DOHH2 (cell line): ENCODE measurements around the gene TUBE1.

Source experiments
- H3F3A ChIP-seq: fragments of 200-600 bp; sonication (generic), shearing (Covaris generic); 2 replicates; pipeline ENCODE4 v1.6.0; 2016; ENCODE audit warnings: antibody characterized with exemption, mild to moderate bottlenecking; ENCODE audit not compliant: control insufficient read depth, insufficient read depth
- H3K27ac ChIP-seq: fragments of 200-600 bp; sonication (generic); 2 replicates; pipeline ENCODE4 v1.5.1; 2014; ENCODE audit warnings: low read depth, mild to moderate bottlenecking, low read length, moderate library complexity
- H3K27me3 ChIP-seq: fragments of 200-600 bp; sonication (generic); 2 replicates; pipeline ENCODE4 v1.6.1; 2014; ENCODE audit warnings: mild to moderate bottlenecking, low read length, mixed read lengths; ENCODE audit not compliant: control insufficient read depth
- H3K36me3 ChIP-seq: fragments of 200-600 bp; sonication (generic); 2 replicates; pipeline ENCODE4 v1.6.1; 2014; ENCODE audit warnings: mild to moderate bottlenecking, low read length, moderate library complexity, mixed read lengths; ENCODE audit not compliant: control insufficient read depth
- H3K4me1 ChIP-seq: fragments of 200-600 bp; sonication (generic); 2 replicates; pipeline ENCODE4 v1.6.1; 2014; ENCODE audit warnings: mild to moderate bottlenecking, low read length, mixed read lengths; ENCODE audit not compliant: control insufficient read depth
- H3K4me2 ChIP-seq: fragments of 200-600 bp; sonication (generic); 2 replicates; pipeline ENCODE4 v1.6.0; 2014; ENCODE audit warnings: mild to moderate bottlenecking, low read length, moderate library complexity
- H3K4me3 ChIP-seq: fragments of 200-600 bp; sonication (generic); 2 replicates; pipeline ENCODE4 v1.5.1; 2014; ENCODE audit warnings: mild to moderate bottlenecking, low read length, mixed read lengths
- H3K79me2 ChIP-seq: fragments of 200-600 bp; sonication (generic); 2 replicates; pipeline ENCODE4 v1.6.1; 2014; ENCODE audit warnings: mild to moderate bottlenecking, low read length, mixed read lengths; ENCODE audit not compliant: control insufficient read depth
- H3K9me2 ChIP-seq: fragments of 200-600 bp; sonication (generic); replicated peaks from 2 replicates; pipeline ENCODE4 v1.6.1; 2014; ENCODE audit warnings: mild to moderate bottlenecking, low read length, mixed read lengths; ENCODE audit not compliant: control insufficient read depth
- H3K9me3 ChIP-seq: fragments of 200-600 bp; sonication (generic); 2 replicates; pipeline ENCODE4 v1.6.1; 2014; ENCODE audit warnings: antibody characterized with exemption, low read length, mixed read lengths; ENCODE audit not compliant: control insufficient read depth, insufficient read depth
- H4K20me1 ChIP-seq: fragments of 200-600 bp; sonication (generic); 2 replicates; pipeline ENCODE4 v1.6.0; 2014; ENCODE audit warnings: low read depth, mild to moderate bottlenecking, antibody characterized with exemption, low read length, moderate library complexity; ENCODE audit not compliant: control insufficient read depth, insufficient read depth
- EZH2phosphoT487 ChIP-seq: fragments of 200-600 bp; sonication (generic); IDR thresholded peaks from 2 replicates; pipeline ENCODE4 v1.6.1; 2017; ENCODE audit warnings: borderline replicate concordance, mild to moderate bottlenecking, antibody characterized with exemption, low read length, moderate library complexity, mixed read lengths
- TF ChIP-seq, protein P1 (sequence below): fragments of 200-600 bp; sonication (generic); IDR thresholded peaks from one replicate; pipeline ENCODE4 v1.5.1; 2014; ENCODE audit warnings: antibody characterized with exemption, mild to moderate bottlenecking, low read depth, low read length; ENCODE audit not compliant: poor library complexity, severe bottlenecking

The TUBE1 gene

DNA sequence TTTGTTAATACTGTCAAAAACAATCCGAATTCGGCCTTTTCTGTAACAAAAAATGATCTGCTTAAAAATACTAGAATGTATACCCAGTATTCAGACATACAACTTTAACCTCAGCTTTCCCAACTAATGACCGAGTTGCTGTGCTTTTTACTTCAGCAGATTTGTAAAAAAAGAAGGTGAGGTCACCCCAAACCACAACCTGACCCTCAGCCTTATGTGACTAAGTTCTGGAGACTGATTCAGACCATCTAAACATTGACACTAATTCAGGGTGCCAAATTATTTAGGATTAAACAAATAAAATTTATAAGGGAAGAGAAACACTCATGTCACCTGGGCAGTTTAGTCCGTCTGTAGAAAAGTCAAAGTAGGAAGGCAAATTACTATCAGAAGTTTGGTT, 25.7 kb downstream of the TUBE1 start:
- Histone ChIP-seq H4K20me1 (no peaks in the 10 kb centered on the region), H3F3A (no peaks in the 10 kb centered on the region), H3K27me3 (peaks cover 3% of the 10 kb centered on the region), H3K4me3 (no peak overlapping the region), H3K4me2 (no peak overlapping the region), H3K9me2 (no peaks in the 10 kb centered on the region), H3K79me2 (no peaks in the 10 kb centered on the region), H3K36me3 (no peaks in the 10 kb centered on the region), H3K27ac (no peak overlapping the region), H3K9me3 (no peaks in the 10 kb centered on the region), H3K4me1 (no peaks in the 10 kb centered on the region)
- TF ChIP-seq EZH2phosphoT487: no peak
- TF ChIP-seq, protein P1, sequence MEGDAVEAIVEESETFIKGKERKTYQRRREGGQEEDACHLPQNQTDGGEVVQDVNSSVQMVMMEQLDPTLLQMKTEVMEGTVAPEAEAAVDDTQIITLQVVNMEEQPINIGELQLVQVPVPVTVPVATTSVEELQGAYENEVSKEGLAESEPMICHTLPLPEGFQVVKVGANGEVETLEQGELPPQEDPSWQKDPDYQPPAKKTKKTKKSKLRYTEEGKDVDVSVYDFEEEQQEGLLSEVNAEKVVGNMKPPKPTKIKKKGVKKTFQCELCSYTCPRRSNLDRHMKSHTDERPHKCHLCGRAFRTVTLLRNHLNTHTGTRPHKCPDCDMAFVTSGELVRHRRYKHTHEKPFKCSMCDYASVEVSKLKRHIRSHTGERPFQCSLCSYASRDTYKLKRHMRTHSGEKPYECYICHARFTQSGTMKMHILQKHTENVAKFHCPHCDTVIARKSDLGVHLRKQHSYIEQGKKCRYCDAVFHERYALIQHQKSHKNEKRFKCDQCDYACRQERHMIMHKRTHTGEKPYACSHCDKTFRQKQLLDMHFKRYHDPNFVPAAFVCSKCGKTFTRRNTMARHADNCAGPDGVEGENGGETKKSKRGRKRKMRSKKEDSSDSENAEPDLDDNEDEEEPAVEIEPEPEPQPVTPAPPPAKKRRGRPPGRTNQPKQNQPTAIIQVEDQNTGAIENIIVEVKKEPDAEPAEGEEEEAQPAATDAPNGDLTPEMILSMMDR: no peak

DNA sequence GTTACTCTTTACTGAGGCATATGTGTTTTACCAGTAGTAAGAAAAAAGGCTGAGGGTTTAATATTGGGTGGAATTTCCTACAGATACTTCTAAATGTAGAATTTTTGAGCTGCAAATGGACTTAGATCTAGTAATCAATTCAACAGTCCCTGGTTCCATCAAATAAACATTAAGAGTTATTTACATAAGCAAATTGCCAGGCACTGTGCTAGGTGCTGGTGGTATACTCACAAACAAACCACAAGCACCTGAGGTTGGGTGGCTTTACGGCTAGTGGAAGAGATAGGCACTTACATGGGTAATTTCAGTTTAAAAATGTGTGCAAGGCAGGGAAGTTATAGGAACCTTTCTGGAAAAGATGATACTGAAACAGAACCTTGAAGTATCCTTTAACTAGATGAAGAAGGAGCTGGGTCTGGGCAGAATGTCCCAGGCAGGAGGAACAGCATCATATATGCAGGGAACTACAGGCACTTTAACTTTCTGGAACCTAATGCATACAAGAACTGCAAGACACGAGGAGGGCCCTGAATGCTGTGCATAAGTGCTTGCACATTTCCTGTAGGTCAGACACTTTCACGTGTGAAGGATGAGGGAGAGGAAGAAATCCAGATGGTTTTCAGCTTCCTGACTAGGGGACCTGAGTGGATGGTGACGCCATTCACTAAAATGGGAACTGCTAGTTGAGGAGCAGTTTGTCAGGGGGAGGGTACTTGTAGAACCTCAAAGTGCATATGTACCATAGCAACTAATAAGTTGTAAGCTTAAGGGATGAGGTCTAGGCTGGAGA, 28.8 kb downstream of the TUBE1 start:
- no peak overlapping the region for H3K4me3 ChIP-seq
- no peaks in the 10 kb centered on the region for H3K9me2 ChIP-seq
- H3K4me1 ChIP-seq: no peaks in the 10 kb centered on the region
- H3K9me3 ChIP-seq: no peaks in the 10 kb centered on the region
- H4K20me1 ChIP-seq: no peaks in the 10 kb centered on the region
- H3K4me2 ChIP-seq: no peak overlapping the region
- no peaks in the 10 kb centered on the region for H3K79me2 ChIP-seq
- TF ChIP-seq, protein P1: no peak
- no peak for TF ChIP-seq EZH2phosphoT487
- no peaks in the 10 kb centered on the region for H3F3A ChIP-seq
- no peak overlapping the region for H3K27ac ChIP-seq
- no peaks in the 10 kb centered on the region for H3K36me3 ChIP-seq
- H3K27me3 ChIP-seq: peaks cover 3% of the 10 kb centered on the region

DNA sequence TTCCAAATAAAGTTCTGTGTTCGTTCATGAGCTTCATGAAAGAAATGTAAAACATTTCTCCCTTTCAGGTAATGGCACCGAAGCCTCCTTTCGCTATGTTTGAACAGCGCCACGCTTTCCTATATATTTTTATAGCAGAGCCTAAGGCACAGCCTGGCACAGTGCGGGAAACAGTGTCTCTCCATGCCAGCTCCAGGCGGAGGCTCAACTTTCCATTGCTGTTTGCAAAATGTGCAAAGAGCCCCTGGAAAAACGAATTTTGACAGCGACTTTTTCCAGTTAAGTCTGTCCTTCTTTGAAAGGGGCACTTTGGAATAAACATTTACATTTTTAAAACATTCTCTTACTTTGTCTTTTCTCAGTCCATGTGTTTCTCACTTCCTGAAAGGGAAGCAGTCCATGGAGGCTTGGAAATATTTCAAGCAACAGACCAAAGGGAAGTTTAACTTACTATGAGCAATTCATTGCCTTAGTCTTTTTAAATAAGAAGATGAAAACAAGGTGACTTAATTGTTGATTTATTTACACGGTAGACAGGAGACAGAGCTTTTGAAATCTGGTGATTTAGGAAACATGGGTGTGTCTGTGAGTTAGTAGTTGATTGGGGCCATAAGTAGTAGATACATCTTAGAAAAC, 32.6 kb downstream of the TUBE1 start:
- H3K4me1 ChIP-seq: no peaks in the 10 kb centered on the region
- peaks cover 7% of the 10 kb centered on the region for H3K27me3 ChIP-seq
- no peak overlapping the region for H3K27ac ChIP-seq
- H3K9me2 ChIP-seq: no peaks in the 10 kb centered on the region
- no peak for TF ChIP-seq EZH2phosphoT487
- TF ChIP-seq, protein P1: no peak
- H4K20me1 ChIP-seq: no peaks in the 10 kb centered on the region
- H3K79me2 ChIP-seq: no peaks in the 10 kb centered on the region
- no peaks in the 10 kb centered on the region for H3F3A ChIP-seq
- no peak overlapping the region for H3K4me3 ChIP-seq
- H3K9me3 ChIP-seq: no peaks in the 10 kb centered on the region
- H3K36me3 ChIP-seq: no peaks in the 10 kb centered on the region
- H3K4me2 ChIP-seq: no peak overlapping the region
